HepG2 (cell line): ENCODE measurements around the gene LCP2.

Experiments used
- ARID2 ChIP-seq: sonication (generic); formaldehyde crosslinking; IDR thresholded peaks from 2 replicates; pipeline ENCODE4 v1.8.1; 2022; ENCODE audit warnings: mild to moderate bottlenecking, missing genetic modification reagents, borderline replicate concordance
- EP300 ChIP-seq, 3 experiments: sonication (generic) in 1 of 3; formaldehyde crosslinking in 1 of 3; IDR thresholded peaks; 2 replicates each; pipeline versions ENCODE4 v1.5.1 to v1.6.1; 2011 to 2020; ENCODE audit warnings: low read depth in 2 of 3, low read length in 2 of 3, borderline replicate concordance in 1 of 3, improper control_type of control experiment in 1 of 3, mild to moderate bottlenecking in 1 of 3, missing genetic modification reagents in 1 of 3, moderate library complexity in 1 of 3
- FOXJ3 ChIP-seq: sonication (generic); formaldehyde crosslinking; IDR thresholded peaks from 2 replicates; pipeline ENCODE4 v1.4.0; 2020; ENCODE audit warnings: missing genetic modification reagents, mild to moderate bottlenecking, borderline replicate concordance
- GATAD2A ChIP-seq: IDR thresholded peaks from 2 replicates; pipeline ENCODE4 v1.6.1; 2016
- GLI4 ChIP-seq: sonication (generic); formaldehyde crosslinking; IDR thresholded peaks from 2 replicates; pipeline ENCODE4 v1.5.1; 2020; ENCODE audit warnings: missing genetic modification reagents, mild to moderate bottlenecking, moderate library complexity, borderline replicate concordance
- MAFK ChIP-seq, 2 experiments: IDR thresholded peaks in 1 of 2; conservative IDR thresholded peaks in 1 of 2; 2 replicates each; pipeline ENCODE4 v1.6.1; 2011; ENCODE audit warnings: improper control_type of control experiment in 2 of 2, low read length in 2 of 2
- TAF1 ChIP-seq: sonication (generic); formaldehyde crosslinking; IDR thresholded peaks from 2 replicates; pipeline ENCODE4 v1.4.0; 2020; ENCODE audit warnings: missing genetic modification reagents
- TBL1XR1 ChIP-seq: fragments of 150-350 bp; IDR thresholded peaks from 2 replicates; pipeline ENCODE4 v1.6.1; 2014; ENCODE audit warnings: borderline replicate concordance, low read length; ENCODE audit not compliant: partially characterized antibody
- ZNF317 ChIP-seq: sonication (generic); formaldehyde crosslinking; IDR thresholded peaks from 2 replicates; pipeline ENCODE4 v1.5.0; 2020; ENCODE audit warnings: mild to moderate bottlenecking, missing genetic modification reagents
- TF ChIP-seq, protein P1 (sequence below): sonication (generic); formaldehyde crosslinking; IDR thresholded peaks from 2 replicates; pipeline ENCODE4 v1.4.0; 2020; ENCODE audit warnings: missing genetic modification reagents
- TF ChIP-seq, protein P2 (sequence below): sonication (generic); formaldehyde crosslinking; IDR thresholded peaks from 2 replicates; pipeline ENCODE4 v1.4.0; 2020; ENCODE audit warnings: missing genetic modification reagents
- TF ChIP-seq, protein P3 (sequence below): sonication (generic); formaldehyde crosslinking; IDR thresholded peaks from 2 replicates; pipeline ENCODE4 v1.5.0; 2020; ENCODE audit warnings: missing genetic modification reagents
- TF ChIP-seq, protein P4 (sequence below): sonication (generic); formaldehyde crosslinking; IDR thresholded peaks from 2 replicates; pipeline ENCODE4 v1.8.0; 2022; ENCODE audit warnings: mild to moderate bottlenecking, missing genetic modification reagents; ENCODE audit not compliant: insufficient replicate concordance

DNA sequence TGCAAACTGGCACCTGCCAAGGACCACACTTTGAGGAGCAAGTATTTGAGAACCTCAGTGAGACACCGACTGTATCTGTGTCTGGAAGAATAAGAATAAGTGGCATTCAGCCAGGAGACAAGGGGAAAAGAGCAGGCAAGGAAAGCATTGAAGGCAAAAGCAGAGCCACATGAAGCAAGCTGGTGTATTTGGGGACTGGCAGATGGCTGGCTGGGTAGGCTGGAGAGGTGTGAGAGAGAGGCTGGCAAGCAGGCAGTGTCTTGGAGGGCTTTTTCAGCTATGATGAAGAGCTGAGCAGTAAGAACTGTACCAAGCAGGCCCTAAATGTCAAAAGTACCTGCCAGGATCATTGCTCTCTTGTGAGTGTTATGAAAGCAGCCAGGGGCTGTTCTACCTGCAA lies 78.9 kb downstream of the LCP2 start:
- no peak for TF ChIP-seq TBL1XR1
- TF ChIP-seq, protein P1, sequence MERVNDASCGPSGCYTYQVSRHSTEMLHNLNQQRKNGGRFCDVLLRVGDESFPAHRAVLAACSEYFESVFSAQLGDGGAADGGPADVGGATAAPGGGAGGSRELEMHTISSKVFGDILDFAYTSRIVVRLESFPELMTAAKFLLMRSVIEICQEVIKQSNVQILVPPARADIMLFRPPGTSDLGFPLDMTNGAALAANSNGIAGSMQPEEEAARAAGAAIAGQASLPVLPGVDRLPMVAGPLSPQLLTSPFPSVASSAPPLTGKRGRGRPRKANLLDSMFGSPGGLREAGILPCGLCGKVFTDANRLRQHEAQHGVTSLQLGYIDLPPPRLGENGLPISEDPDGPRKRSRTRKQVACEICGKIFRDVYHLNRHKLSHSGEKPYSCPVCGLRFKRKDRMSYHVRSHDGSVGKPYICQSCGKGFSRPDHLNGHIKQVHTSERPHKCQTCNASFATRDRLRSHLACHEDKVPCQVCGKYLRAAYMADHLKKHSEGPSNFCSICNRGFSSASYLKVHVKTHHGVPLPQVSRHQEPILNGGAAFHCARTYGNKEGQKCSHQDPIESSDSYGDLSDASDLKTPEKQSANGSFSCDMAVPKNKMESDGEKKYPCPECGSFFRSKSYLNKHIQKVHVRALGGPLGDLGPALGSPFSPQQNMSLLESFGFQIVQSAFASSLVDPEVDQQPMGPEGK = no peak
- no peak for TF ChIP-seq ARID2 (CRISPR knock-in tag)
- TF ChIP-seq MAFK (conservative IDR thresholded peaks at IDR 0.05 in 1 of 2, IDR thresholded peaks at IDR 0.05 in 1 of 2; ENCODE audit: low read length in 2 of 2) = no peak
- no peak for TF ChIP-seq GLI4 (CRISPR knock-in tag)
- TF ChIP-seq TAF1 = no peak
- no peak for TF ChIP-seq FOXJ3 (CRISPR knock-in tag)
- no peak for TF ChIP-seq EP300 (IDR thresholded peaks at IDR 0.05; ENCODE audit: low read depth in 2 of 2, low read length in 2 of 2)
- no peak for TF ChIP-seq EP300 (CRISPR knock-in tag; IDR thresholded peaks at IDR 0.05; ENCODE audit: borderline replicate concordance)
- TF ChIP-seq, protein P2, sequence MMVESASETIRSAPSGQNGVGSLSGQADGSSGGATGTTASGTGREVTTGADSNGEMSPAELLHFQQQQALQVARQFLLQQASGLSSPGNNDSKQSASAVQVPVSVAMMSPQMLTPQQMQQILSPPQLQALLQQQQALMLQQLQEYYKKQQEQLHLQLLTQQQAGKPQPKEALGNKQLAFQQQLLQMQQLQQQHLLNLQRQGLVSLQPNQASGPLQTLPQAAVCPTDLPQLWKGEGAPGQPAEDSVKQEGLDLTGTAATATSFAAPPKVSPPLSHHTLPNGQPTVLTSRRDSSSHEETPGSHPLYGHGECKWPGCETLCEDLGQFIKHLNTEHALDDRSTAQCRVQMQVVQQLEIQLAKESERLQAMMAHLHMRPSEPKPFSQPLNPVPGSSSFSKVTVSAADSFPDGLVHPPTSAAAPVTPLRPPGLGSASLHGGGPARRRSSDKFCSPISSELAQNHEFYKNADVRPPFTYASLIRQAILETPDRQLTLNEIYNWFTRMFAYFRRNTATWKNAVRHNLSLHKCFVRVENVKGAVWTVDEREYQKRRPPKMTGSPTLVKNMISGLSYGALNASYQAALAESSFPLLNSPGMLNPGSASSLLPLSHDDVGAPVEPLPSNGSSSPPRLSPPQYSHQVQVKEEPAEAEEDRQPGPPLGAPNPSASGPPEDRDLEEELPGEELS (CRISPR knock-in tag) = no peak
- TF ChIP-seq ZNF317 (CRISPR knock-in tag) = no peak
- TF ChIP-seq, protein P3, sequence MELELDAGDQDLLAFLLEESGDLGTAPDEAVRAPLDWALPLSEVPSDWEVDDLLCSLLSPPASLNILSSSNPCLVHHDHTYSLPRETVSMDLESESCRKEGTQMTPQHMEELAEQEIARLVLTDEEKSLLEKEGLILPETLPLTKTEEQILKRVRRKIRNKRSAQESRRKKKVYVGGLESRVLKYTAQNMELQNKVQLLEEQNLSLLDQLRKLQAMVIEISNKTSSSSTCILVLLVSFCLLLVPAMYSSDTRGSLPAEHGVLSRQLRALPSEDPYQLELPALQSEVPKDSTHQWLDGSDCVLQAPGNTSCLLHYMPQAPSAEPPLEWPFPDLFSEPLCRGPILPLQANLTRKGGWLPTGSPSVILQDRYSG = no peak
- TF ChIP-seq, protein P4, sequence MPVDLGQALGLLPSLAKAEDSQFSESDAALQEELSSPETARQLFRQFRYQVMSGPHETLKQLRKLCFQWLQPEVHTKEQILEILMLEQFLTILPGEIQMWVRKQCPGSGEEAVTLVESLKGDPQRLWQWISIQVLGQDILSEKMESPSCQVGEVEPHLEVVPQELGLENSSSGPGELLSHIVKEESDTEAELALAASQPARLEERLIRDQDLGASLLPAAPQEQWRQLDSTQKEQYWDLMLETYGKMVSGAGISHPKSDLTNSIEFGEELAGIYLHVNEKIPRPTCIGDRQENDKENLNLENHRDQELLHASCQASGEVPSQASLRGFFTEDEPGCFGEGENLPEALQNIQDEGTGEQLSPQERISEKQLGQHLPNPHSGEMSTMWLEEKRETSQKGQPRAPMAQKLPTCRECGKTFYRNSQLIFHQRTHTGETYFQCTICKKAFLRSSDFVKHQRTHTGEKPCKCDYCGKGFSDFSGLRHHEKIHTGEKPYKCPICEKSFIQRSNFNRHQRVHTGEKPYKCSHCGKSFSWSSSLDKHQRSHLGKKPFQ = no peak
- no peak for TF ChIP-seq GATAD2A (CRISPR knock-in tag)
